ENCODE measurements around the gene GRB10. TPM values are rescaled to one million over a fixed set of nuclear protein-coding genes. Genes with fewer than 3 reads are reported as not detected.
A peak's percentile ranks its signal among the peaks of the same experiment; 100 is the strongest.

GRB10 gene
- total and polyA plus RNA-seq, 2 experiments from 2014 or later, result 35.0 to 154 TPM

GRCh38 chr7:50761713-50762112 lies 21.0 kb downstream of the GRB10 start:
- DNase-seq (ENCODE audit: low spot score) (no peak), ATAC-seq (no peak)
- Mint-ChIP-seq H3K9me3 (peaks cover 14% of the 10 kb centered on the region), H3K36me3 (ENCODE audit: low read depth) (peaks cover 52% of the 10 kb centered on the region), H3K4me3 (no peak overlapping the region), H3K27me3 (ENCODE audit: insufficient read depth, low read depth, poor library complexity) (peaks cover 11% of the 10 kb centered on the region), H3K4me1 (peaks cover 39% of the 10 kb centered on the region), H3K27ac (no peak overlapping the region)
- H3K79me2 ChIP-seq (replicated peaks; ENCODE audit: insufficient read depth), result peaks cover 100% of the 10 kb centered on the region
- peak overlapping the region; percentile 41 for H3K4me2 ChIP-seq
- no peak overlapping the region for H2AFZ ChIP-seq
- no peaks in the 10 kb centered on the region for H3K27me3 ChIP-seq (ENCODE audit: insufficient read depth)
- no peaks in the 10 kb centered on the region; the same call in 1 of the 2 replicates for H3K36me3 ChIP-seq (ENCODE audit: insufficient read depth)
- no peak overlapping the region for H3K27ac ChIP-seq (ENCODE audit: low read depth)
- no peaks in the 10 kb centered on the region for H3F3A ChIP-seq (replicated peaks; ENCODE audit: low read depth)
- H3K4me3 ChIP-seq, result no peak overlapping the region
- no peak for TF ChIP-seq JUNB (IDR thresholded peaks at IDR 0.05; ENCODE audit: unreplicated experiment)
- no peak for TF ChIP-seq ETS1 (IDR thresholded peaks at IDR 0.05)
- no peak for TF ChIP-seq NANOG (IDR thresholded peaks at IDR 0.05; ENCODE audit: borderline replicate concordance)
- TF ChIP-seq ZNF114 (CRISPR knock-in tag; IDR thresholded peaks at IDR 0.05), result no peak
- no peak for TF ChIP-seq REST (IDR thresholded peaks at IDR 0.05; ENCODE audit: unreplicated experiment)
- no peak for TF ChIP-seq CREB1 (CRISPR knock-in tag; IDR thresholded peaks at IDR 0.05; ENCODE audit: low read depth)
- no peak for TF ChIP-seq ZNF331 (CRISPR knock-in tag; IDR thresholded peaks at IDR 0.05; ENCODE audit: low read depth)
- TF ChIP-seq EZH2 (IDR thresholded peaks at IDR 0.05; ENCODE audit: low read depth, unreplicated experiment), result no peak
- no peak for TF ChIP-seq STAT1 (IDR thresholded peaks at IDR 0.05; ENCODE audit: unreplicated experiment)
- TF ChIP-seq ZNF462 (CRISPR knock-in tag; IDR thresholded peaks at IDR 0.05), result no peak
- TF ChIP-seq POLR2AphosphoS5 (IDR thresholded peaks at IDR 0.05; ENCODE audit: low read depth), result no peak
- no peak for TF ChIP-seq EZH2phosphoT487 (IDR thresholded peaks at IDR 0.05; ENCODE audit: unreplicated experiment)
- TF ChIP-seq CTCF (conservative IDR thresholded peaks at IDR 0.05; ENCODE audit: low read depth in 2 of 2), result no peak
- peaks cover 29% of the 10 kb centered on the region for H3K4me1 ChIP-seq (ENCODE audit: insufficient read depth)
- H3K9me2 ChIP-seq (ENCODE audit: insufficient read depth), result no peaks in the 10 kb centered on the region
- H4K20me1 ChIP-seq (replicated peaks; ENCODE audit: insufficient read depth), result peaks cover 47% of the 10 kb centered on the region

All from GM23338 (cell line).